K562 (cell line): ENCODE measurements around the gene RNF222. TPM values are rescaled to one million over a fixed set of nuclear protein-coding genes. Genes with fewer than 3 reads are reported as not detected.

Experiments
- ATAC-seq: fragments of 200-7000 bp; cut with Tn5 transposase; 3 replicates; pipeline ENCODE4 v1.9.1; 2020; ENCODE audit warnings: moderate library complexity
- BruUV-seq: library from RNA; stranded (reverse); fragments of 400-500 nt; replicated peaks from 2 replicates; lab custom pipeline; 2021; lab: Mats Ljungman, UMichigan
- CTCF ChIA-PET: fragments of 300-600 bp; formaldehyde crosslinking; extraction: SDS; loops from one replicate; lab custom pipeline; 2021; ENCODE audit warnings: low intra/inter-chr PET ratio; lab: Yijun Ruan, JAX
- POLR2A ChIA-PET: fragments of 300-600, 350-650 bp; sonication (Branson Sonifier 250); formaldehyde crosslinking; extraction: SDS; loops from one replicate; lab custom pipeline; 2021; ENCODE audit warnings: antibody characterized with exemption, inconsistent platforms; lab: Yijun Ruan, JAX
- DNase-seq, 4 experiments: peaks; one replicate each; pipeline versions ENCODE4 v3.0.0 to v3.0.0-alpha.2; 2011 to 2018; ENCODE audit warnings: low spot score in 3 of 4, mixed read lengths in 3 of 4; ENCODE audit errors: extremely low read depth in 1 of 4
- FAIRE-seq: peaks from 2 replicates; lab custom pipeline; 2011; peaks lifted over from hg19 to GRCh38; lab: Jason Lieb, UNC
- H2AFZ ChIP-seq: 2 replicates; pipeline ENCODE4 v1.6.0; 2011; ENCODE audit warnings: low read depth, low read length, control low read depth, inconsistent platforms
- H3K27ac ChIP-seq: fragments of 200-600 bp; 3 replicates; pipeline ENCODE4 v1.8.0; 2011; ENCODE audit warnings: low read depth, mild to moderate bottlenecking, control low read depth, inconsistent platforms, low read length, moderate library complexity, mixed read lengths; ENCODE audit errors: extremely low read depth
- H3K27me3 ChIP-seq, 2 experiments: fragments of 300-600 bp in 1 of 2; 2 replicates in 1 of 2; 3 replicates in 1 of 2; pipeline versions ENCODE4 v1.6.0 to v1.8.0; 2011; ENCODE audit warnings: inconsistent platforms in 2 of 2, low read length in 2 of 2, mild to moderate bottlenecking in 1 of 2, mixed read lengths in 1 of 2, moderate library complexity in 1 of 2; ENCODE audit not compliant: control insufficient read depth in 2 of 2, insufficient read depth in 2 of 2
- H3K36me3 ChIP-seq: fragments of 300-600 bp; 3 replicates; pipeline ENCODE4 v1.8.0; 2011; ENCODE audit warnings: mild to moderate bottlenecking, low read length, inconsistent platforms; ENCODE audit not compliant: control insufficient read depth, insufficient read depth
- H3K4me1 ChIP-seq, 2 experiments: fragments of 200-600 bp in 1 of 2; replicated peaks in 1 of 2; 2 replicates in 1 of 2; 3 replicates in 1 of 2; pipeline versions ENCODE4 v1.5.1 to v1.8.0; 2011; ENCODE audit warnings: inconsistent platforms in 2 of 2, low read length in 2 of 2, mild to moderate bottlenecking in 1 of 2, mixed read lengths in 1 of 2, moderate library complexity in 1 of 2; ENCODE audit not compliant: control insufficient read depth in 2 of 2, insufficient read depth in 2 of 2
- H3K4me2 ChIP-seq: 2 replicates; pipeline ENCODE4 v1.6.1; 2011; ENCODE audit warnings: low read length, control low read depth, inconsistent platforms, mixed read lengths; ENCODE audit not compliant: insufficient read depth
- H3K4me3 ChIP-seq: fragments of 200-600 bp; sonication (generic), shearing (Covaris generic); 2 replicates; pipeline ENCODE4 v1.5.1; 2016; ENCODE audit warnings: control low read depth, inconsistent platforms
- H3K79me2 ChIP-seq: fragments of 200-600 bp; 3 replicates; pipeline ENCODE4 v1.8.0; 2011; ENCODE audit warnings: low read length, inconsistent platforms; ENCODE audit not compliant: control insufficient read depth, insufficient read depth
- H3K9ac ChIP-seq, 2 experiments: 2 replicates each; pipeline versions ENCODE4 v1.6.0 to v1.6.1; 2011; ENCODE audit warnings: low read depth in 2 of 2, low read length in 2 of 2, control low read depth in 1 of 2, inconsistent platforms in 1 of 2, mild to moderate bottlenecking in 1 of 2, mixed read lengths in 1 of 2; ENCODE audit not compliant: insufficient read depth in 1 of 2
- H3K9me1 ChIP-seq: one replicate; pipeline ENCODE4 v1.6.0; 2011; ENCODE audit warnings: inconsistent platforms, mild to moderate bottlenecking, low read length, moderate library complexity; ENCODE audit not compliant: control insufficient read depth, insufficient read depth
- H3K9me3 ChIP-seq: replicated peaks from 2 replicates; pipeline ENCODE4 v1.5.1; 2011; ENCODE audit warnings: low read depth, low read length, inconsistent platforms; ENCODE audit not compliant: control insufficient read depth, insufficient read depth
- H4K20me1 ChIP-seq: replicated peaks from 2 replicates; pipeline ENCODE4 v1.6.1; 2011; ENCODE audit warnings: low read length, inconsistent platforms, mixed read lengths; ENCODE audit not compliant: control insufficient read depth, insufficient read depth
- C11orf30 ChIP-seq: fragments of 450-650 bp; IDR thresholded peaks from 2 replicates; pipeline ENCODE4 v1.6.1; 2016; ENCODE audit warnings: low read depth, mild to moderate bottlenecking
- CBFA2T3 ChIP-seq: fragments of 450-650 bp; IDR thresholded peaks from 2 replicates; pipeline ENCODE4 v1.6.1; 2017
- KDM1A ChIP-seq, 2 experiments: fragments of 450-650 bp; IDR thresholded peaks; 2 replicates each; pipeline ENCODE4 v1.6.1; 2016; ENCODE audit warnings: mild to moderate bottlenecking in 2 of 2
- LEF1 ChIP-seq: fragments of 450-650 bp; IDR thresholded peaks from 2 replicates; pipeline ENCODE4 v1.6.1; 2016; ENCODE audit warnings: mild to moderate bottlenecking
- MAFF ChIP-seq: IDR thresholded peaks from 2 replicates; pipeline ENCODE4 v1.6.1; 2012; ENCODE audit warnings: low read length, improper control_type of control experiment
- NFE2 ChIP-seq: IDR thresholded peaks from 2 replicates; pipeline ENCODE4 v1.6.1; 2014; ENCODE audit warnings: antibody characterized with exemption, low read depth
- RCOR1 ChIP-seq, 2 experiments: IDR thresholded peaks; 2 replicates each; pipeline ENCODE4 v1.6.1; 2012; ENCODE audit warnings: low read depth in 2 of 2, low read length in 2 of 2, borderline replicate concordance in 1 of 2, improper control_type of control experiment in 1 of 2
- TEAD1 ChIP-seq, 2 experiments: fragments of 450-650 bp in 1 of 2; sonication (generic) in 1 of 2; formaldehyde crosslinking; IDR thresholded peaks; 2 replicates each; pipeline versions ENCODE4 v1.4.0 to v1.8.0; 2020 to 2022; ENCODE audit warnings: mild to moderate bottlenecking in 2 of 2, missing genetic modification reagents in 1 of 2
- ZNF644 ChIP-seq: fragments of 200-800 bp; sonication (Bioruptor generic); IDR thresholded peaks from 2 replicates; pipeline ENCODE4 v1.6.1; 2016; ENCODE audit warnings: low read depth, missing genetic modification characterization, missing compliant biosample characterization
- WGBS: fragments of 100-300 bp; shearing (Covaris generic); methylation state at CpG from one replicate; pipeline ENCODE4 v1.1.6; 2016; ENCODE audit warnings: low coverage, mixed read lengths; ENCODE audit not compliant: insufficient coverage; ENCODE audit errors: missing lambda C conversion rate; 5-methylcytosine and 5-hydroxymethylcytosine counted together
- in situ Hi-C: fragments of 300-500 bp; cut with MboI; formaldehyde crosslinking; loops from 4 replicates; pipeline ENCODE4 v1.15.0; 2018; ENCODE audit warnings: inconsistent platforms, mixed read lengths
- intact Hi-C: fragments of 100-400 bp; cut with micrococcal nuclease; formaldehyde crosslinking; loops from 2 replicates; pipeline ENCODE4 v1.14.2; 2022
- polyA plus RNA-seq, 8 experiments: library from polyadenylated mRNA; depleted of rRNA in 4 of 8; stranded (reverse) in 5 of 8; unstranded in 3 of 8; fragments of >200 nt; fragmentation: Nextera tagmentation in 2 of 8; fragmentation: Illumina TruSeq in 1 of 8; extraction: Ambion mirVana in 2 of 8; extraction: Trizol in 1 of 8; gene quantifications; 2 replicates each; pipeline versions ENCODE4 v1.2.1 to v1.2.3, GENCODE V29; 2011 to 2014; ENCODE audit warnings: inconsistent platforms in 1 of 8, missing spikeins in 1 of 8
- total RNA-seq, 7 experiments: library from RNA; depleted of rRNA in 6 of 7; stranded (reverse); fragments of >200 nt in 6 of 7; fragmentation: Illumina TruSeq in 2 of 7; extraction: Trizol in 2 of 7; gene quantifications; 2 replicates each; pipeline versions ENCODE4 v1.2.1 to v1.2.3, GENCODE V29; 2011 to 2021; ENCODE audit warnings: low replicate concordance in 1 of 7
- TF ChIP-seq, protein P1 (sequence below): fragments of 250-450 bp; sonication (Bioruptor Pico); IDR thresholded peaks from 2 replicates; pipeline ENCODE4 v1.8.0; 2021; ENCODE audit warnings: borderline replicate concordance, mild to moderate bottlenecking, moderate library complexity; ENCODE audit not compliant: poor library complexity, severe bottlenecking
- TF ChIP-seq, protein P2 (sequence below): fragments of 450-650 bp; formaldehyde crosslinking; IDR thresholded peaks from 2 replicates; pipeline ENCODE4 v1.4.0; 2022; ENCODE audit warnings: mild to moderate bottlenecking, moderate library complexity

RNF222 gene
- total and polyA plus RNA-seq, 9 of the 15 experiments (the other 6 are each of a cell fraction or from before 2014, with no cell fraction given) = not detected

DNA sequence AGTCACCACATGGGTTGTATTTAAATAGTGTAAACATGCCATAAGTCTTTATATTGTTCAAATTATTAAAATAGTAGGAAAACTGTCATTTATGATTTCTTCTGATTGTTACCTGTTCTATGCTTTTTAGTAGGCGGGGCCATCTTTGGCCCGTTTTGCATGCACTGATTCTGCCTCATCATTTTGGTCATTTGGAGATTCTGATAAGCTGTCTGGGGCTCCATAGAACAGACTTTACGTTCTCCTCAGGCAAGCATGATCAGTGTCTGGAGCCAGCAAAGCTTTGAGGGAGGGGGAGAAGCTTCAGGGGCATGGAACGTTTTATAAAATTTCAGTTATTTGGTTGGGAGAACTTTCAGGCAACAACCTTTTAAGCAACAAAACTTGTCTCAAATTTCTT, 46.9 kb upstream of the RNF222 start:
- Histone ChIP-seq H3K9ac (no peak overlapping the region), H4K20me1 (no peaks in the 10 kb centered on the region), H2AFZ (no peak overlapping the region), H3K9me1 (no peaks in the 10 kb centered on the region), H3K27me3 (no peaks in the 10 kb centered on the region), H3K27ac (no peak overlapping the region), H3K4me2 (no peak overlapping the region), H3K79me2 (peaks cover 34% of the 10 kb centered on the region), H3K36me3 (peaks cover 57% of the 10 kb centered on the region), H3K4me1 (no peaks in the 10 kb centered on the region; a peak in 3 of 5 replicates), H3K9me3 (no peaks in the 10 kb centered on the region), H3K4me3 (no peak overlapping the region)
- peak; percentile 61; the same call in 1 of the 3 replicates for ATAC-seq
- WGBS = 14% methylated on average over 4 of the region's 4 CpGs
- ChIA-PET CTCF (no interaction called here), POLR2A (interaction anchor here (1.3 to 1.4 kb wide), 2 partner anchors 9 to 17 kb away, joined by 4 read pairs; partner anchors contain the start of gene NDEL1)
- intact Hi-C loops = no loop called here
- FAIRE-seq = peak; percentile 66
- TF ChIP-seq TEAD1 (CRISPR knock-in tag; IDR thresholded peaks at IDR 0.05) (no peak), KDM1A (IDR thresholded peaks at IDR 0.05) (peak; percentile 40 to 52; a peak in 1 of 4 replicates), NFE2 (peak; percentile 46; the same call in 1 of the 2 replicates), MAFF (peak; percentile 15; the same call in 1 of the 2 replicates), CBFA2T3 (peak; percentile 28; the same call in 1 of the 2 replicates), RCOR1 (IDR thresholded peaks at IDR 0.05; ENCODE audit: borderline replicate concordance in 1 of 2, low read depth in 2 of 2, low read length in 2 of 2) (peak in 1 of 2 experiments; percentile 44; a peak in 1 of 4 replicates), ZNF644 (tag) (no peak), C11orf30 (peak; percentile 10; the same call in 1 of the 2 replicates), LEF1 (no peak)
- TF ChIP-seq, protein P1, sequence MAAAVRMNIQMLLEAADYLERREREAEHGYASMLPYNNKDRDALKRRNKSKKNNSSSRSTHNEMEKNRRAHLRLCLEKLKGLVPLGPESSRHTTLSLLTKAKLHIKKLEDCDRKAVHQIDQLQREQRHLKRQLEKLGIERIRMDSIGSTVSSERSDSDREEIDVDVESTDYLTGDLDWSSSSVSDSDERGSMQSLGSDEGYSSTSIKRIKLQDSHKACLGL (CRISPR knock-in tag) = no peak
- TF ChIP-seq, protein P2, sequence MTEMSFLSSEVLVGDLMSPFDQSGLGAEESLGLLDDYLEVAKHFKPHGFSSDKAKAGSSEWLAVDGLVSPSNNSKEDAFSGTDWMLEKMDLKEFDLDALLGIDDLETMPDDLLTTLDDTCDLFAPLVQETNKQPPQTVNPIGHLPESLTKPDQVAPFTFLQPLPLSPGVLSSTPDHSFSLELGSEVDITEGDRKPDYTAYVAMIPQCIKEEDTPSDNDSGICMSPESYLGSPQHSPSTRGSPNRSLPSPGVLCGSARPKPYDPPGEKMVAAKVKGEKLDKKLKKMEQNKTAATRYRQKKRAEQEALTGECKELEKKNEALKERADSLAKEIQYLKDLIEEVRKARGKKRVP (CRISPR knock-in tag) = no peak
- BruUV-seq = no TSS peak
- in situ Hi-C loops = no loop called here
- peak in 3 of 4 experiments; percentile 12 to 30 (median 24) for DNase-seq
